ENCODE data around the gene STMN3.

STMN3 gene

GRCh38 chr20:63653041-63653973 lies at the start of gene STMN3:
Gene STMN3, minus strand, starts transcription at chr20:63653424. Its CDS starts 79 bp downstream, at chr20:63653345.
- DNase-seq (ENCODE audit: low spot score), result peak; percentile 93

GRCh38 chr20:63702036-63702665 lies 48.9 kb upstream of the STMN3 start:
- peak; percentile 1 for DNase-seq (ENCODE audit: low spot score)

GRCh38 chr20:63701329-63702035 lies 48.3 kb upstream of the STMN3 start:
- DNase-seq (ENCODE audit: low spot score), result peak; percentile 1

- no peak for DNase-seq (ENCODE audit: low spot score)
These were observed 47.8 kb upstream of the STMN3 start for GRCh38 chr20:63701051-63701328.

GRCh38 chr20:63700199-63701050 lies 47.2 kb upstream of the STMN3 start:
- DNase-seq (ENCODE audit: low spot score), result no peak

GRCh38 chr20:63699466-63700198 lies 46.4 kb upstream of the STMN3 start:
- no peak for DNase-seq (ENCODE audit: low spot score)

GRCh38 chr20:63698739-63699465 lies 45.7 kb upstream of the STMN3 start:
- no peak for DNase-seq (ENCODE audit: low spot score)

GRCh38 chr20:63697868-63698545 lies 44.8 kb upstream of the STMN3 start:
- no peak for DNase-seq (ENCODE audit: low spot score)

- no peak for DNase-seq (ENCODE audit: low spot score)
These were observed 44.2 kb upstream of the STMN3 start for GRCh38 chr20:63697357-63697867.

- DNase-seq (ENCODE audit: low spot score), result no peak
These were observed 43.6 kb upstream of the STMN3 start, which contains the start of gene TNFRSF6B for GRCh38 chr20:63696628-63697356. Gene TNFRSF6B, plus strand, starts transcription at chr20:63696652. Its CDS starts 116 bp downstream, at chr20:63696768.

GRCh38 chr20:63696306-63696627 lies 43.0 kb upstream of the STMN3 start:
- DNase-seq (ENCODE audit: low spot score), result no peak

GRCh38 chr20:63695424-63696305 lies 42.4 kb upstream of the STMN3 start:
- no peak for DNase-seq (ENCODE audit: low spot score)

GRCh38 chr20:63694584-63695423 lies 41.6 kb upstream of the STMN3 start:
- DNase-seq (ENCODE audit: low spot score), result no peak

- DNase-seq (ENCODE audit: low spot score), result no peak
These were observed 40.7 kb upstream of the STMN3 start for GRCh38 chr20:63693733-63694583.

GRCh38 chr20:63693083-63693732 lies 40.0 kb upstream of the STMN3 start:
- no peak for DNase-seq (ENCODE audit: low spot score)

All from Ammon's horn (tissue), 1 donor.